PC-3 (cell line): ENCODE data around the gene OOSP1.

Experiments used
- EZH2 ChIP-seq: fragments of 300-600 bp; sonication (generic); IDR thresholded peaks from one replicate; pipeline ENCODE4 v1.6.1; 2017; ENCODE audit warnings: antibody characterized with exemption, mild to moderate bottlenecking, low read length; ENCODE audit not compliant: unreplicated experiment
- EZH2phosphoT487 ChIP-seq: fragments of 300-600 bp; sonication (generic); IDR thresholded peaks from 2 replicates; pipeline ENCODE4 v1.6.1; 2018; ENCODE audit warnings: mild to moderate bottlenecking, antibody characterized with exemption, low read length, borderline replicate concordance
- TF ChIP-seq, protein P1 (sequence below): fragments of 300-600 bp; sonication (generic); conservative IDR thresholded peaks from 2 replicates; pipeline ENCODE4 v1.5.1; 2017; ENCODE audit warnings: antibody characterized with exemption, low read depth, mild to moderate bottlenecking, low read length

DNA sequence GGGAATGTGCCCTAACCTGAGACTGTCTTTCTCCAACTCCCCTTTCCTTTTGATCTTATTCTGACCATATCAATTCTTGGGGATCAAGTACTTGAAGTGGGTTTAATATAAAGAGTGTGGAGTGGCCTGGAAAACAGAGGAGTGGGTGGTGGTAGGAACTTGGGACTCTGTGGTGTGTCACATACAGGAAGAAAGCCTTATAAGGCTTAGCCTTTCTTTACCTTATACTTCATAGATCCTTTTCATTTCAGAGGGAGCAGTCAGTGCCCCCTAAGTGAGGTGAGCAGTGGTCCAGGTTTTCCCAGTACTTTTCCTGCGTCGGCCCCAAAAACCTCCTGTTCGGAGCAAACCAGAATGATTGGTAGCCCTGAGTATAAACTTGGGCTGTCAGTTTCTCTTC is 486 bp downstream of the OOSP1 start:
- TF ChIP-seq, protein P1, sequence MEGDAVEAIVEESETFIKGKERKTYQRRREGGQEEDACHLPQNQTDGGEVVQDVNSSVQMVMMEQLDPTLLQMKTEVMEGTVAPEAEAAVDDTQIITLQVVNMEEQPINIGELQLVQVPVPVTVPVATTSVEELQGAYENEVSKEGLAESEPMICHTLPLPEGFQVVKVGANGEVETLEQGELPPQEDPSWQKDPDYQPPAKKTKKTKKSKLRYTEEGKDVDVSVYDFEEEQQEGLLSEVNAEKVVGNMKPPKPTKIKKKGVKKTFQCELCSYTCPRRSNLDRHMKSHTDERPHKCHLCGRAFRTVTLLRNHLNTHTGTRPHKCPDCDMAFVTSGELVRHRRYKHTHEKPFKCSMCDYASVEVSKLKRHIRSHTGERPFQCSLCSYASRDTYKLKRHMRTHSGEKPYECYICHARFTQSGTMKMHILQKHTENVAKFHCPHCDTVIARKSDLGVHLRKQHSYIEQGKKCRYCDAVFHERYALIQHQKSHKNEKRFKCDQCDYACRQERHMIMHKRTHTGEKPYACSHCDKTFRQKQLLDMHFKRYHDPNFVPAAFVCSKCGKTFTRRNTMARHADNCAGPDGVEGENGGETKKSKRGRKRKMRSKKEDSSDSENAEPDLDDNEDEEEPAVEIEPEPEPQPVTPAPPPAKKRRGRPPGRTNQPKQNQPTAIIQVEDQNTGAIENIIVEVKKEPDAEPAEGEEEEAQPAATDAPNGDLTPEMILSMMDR: no peak
- TF ChIP-seq EZH2 (no peak), EZH2phosphoT487 (no peak)
